Measurements from ENCODE around the gene SNX5. TPM values are rescaled to one million over a fixed set of nuclear protein-coding genes. Genes with fewer than 3 reads are reported as not detected.

The SNX5 gene
- total RNA-seq, 1 donor, result 127 TPM

DNA sequence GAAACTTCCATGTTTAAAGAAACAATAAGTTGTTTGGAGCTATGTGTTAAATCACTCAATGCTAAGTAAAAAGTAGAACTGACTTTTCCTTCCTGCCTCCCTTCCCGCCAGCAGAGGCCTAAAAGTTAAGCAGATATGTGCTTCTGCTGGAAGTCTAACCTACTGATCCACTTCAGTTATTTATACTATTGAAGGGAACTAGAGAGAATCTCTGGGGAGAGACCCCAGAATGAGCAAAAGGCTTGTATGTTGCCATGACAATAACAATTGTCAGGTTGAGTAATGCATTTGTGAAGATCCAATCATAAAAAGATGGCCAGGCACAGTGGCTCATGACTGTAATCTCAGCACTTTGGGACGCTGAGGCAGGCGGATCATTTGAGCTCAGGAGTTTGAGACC is 25.0 kb upstream of the SNX5 start:
- no peak for DNase-seq (ENCODE audit: low read depth in 2 of 3, low spot score in 2 of 3)

DNA sequence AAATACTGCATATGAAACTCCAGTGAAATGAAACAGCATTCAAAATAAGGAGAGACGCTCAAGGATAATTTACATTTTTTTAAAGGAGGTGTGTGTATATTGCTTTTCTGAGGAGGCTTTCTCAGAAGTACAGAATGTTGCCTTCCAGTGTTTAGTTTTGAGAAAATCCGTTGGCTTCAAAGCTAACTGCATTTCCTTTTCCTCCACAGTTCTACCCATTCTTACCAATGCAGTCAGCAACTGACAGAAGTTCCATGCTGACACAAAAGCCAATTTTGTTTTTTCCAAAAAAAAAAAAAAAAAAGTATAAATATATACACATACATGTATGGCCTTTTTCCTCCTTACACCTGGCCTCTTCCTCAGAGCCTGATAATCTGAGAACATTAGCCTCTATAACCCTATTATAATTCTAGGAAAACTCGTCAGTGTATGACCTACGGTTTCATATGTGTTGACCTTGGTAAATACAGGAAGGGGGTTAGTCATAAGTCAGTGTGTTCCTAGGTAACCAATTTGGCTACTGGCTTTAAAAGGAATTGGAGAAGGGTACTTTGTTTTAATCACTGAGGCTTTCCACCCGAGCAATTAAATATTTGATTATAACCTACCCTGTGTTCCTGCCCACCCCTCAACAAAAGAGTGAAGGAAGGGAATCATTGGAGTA is 24.4 kb upstream of the SNX5 start:
- DNase-seq (ENCODE audit: low read depth in 2 of 3, low spot score in 2 of 3), result no peak

DNA sequence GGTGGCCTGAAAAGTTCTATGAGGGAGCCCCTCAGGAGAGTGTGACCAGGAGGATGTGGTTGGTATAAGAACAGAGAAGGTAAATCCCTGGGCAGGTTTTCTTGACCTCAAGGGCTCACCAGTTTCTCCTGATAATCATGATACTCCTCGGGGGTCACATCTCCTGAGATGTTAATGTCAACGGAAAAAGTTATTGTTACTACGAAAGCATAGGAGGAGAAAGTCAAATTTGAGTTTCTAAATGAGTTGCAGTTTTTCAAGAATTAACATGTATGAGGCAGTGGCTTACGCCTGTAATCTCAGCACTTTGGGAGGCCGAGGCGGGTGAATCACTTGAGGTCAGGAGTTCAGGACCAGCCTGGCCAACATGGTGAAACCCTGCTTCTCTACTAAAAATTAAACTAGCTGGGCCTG is 23.6 kb upstream of the SNX5 start:
- no peak for DNase-seq (ENCODE audit: low read depth in 2 of 3, low spot score in 2 of 3)

DNA sequence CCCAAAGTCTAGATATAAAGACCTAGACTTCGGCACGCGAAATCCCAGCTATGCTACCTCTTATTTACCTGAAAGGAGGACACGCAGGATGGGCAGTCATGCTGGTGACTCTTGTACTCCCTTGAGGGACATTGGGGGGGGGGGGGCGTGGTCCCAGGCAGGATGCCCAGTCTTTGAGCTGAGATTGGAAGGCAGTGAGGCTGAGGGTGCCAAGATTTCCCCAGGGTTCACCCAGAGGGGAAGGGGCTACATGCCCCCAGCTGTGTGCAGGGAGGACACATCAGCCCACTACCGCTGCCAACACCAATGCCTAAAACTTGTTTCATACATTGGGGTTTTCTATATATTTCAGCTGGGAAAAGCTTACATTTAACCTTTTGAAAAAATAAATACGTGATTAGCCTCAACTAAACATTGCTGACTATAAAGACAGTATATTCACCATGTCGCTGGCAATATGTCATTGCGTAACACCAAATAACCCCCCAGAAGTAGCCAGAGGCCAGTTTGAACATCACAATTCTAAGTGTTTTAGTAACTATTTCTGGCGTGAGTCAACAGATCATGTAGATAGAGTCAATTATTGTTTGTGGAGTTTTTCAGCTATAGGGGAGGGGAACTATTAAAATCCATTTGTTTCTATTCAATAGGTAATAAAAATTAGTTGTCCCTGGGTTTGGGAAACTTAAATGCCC is 21.8 kb upstream of the SNX5 start:
- no peak for DNase-seq (ENCODE audit: low read depth in 2 of 3, low spot score in 2 of 3)

DNA sequence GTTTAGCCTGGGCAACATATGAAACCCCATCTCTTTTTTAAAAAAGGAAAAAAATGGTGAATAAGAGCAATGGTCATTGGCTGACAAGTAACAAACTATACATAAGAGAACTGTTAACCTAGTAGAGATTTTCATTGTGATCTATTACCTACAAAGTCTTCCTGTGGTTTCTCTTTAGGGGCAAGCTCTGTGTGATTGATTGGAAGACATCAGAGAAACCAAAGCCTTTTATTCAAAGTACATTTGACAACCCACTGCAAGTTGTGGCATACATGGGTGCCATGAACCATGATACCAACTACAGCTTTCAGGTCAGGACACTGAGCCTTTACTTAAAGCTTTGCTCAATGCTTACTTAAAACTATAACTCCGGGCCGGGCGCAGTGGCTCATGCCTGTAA is 19.4 kb upstream of the SNX5 start:
- DNase-seq (ENCODE audit: low read depth in 2 of 3, low spot score in 2 of 3), result no peak

DNA sequence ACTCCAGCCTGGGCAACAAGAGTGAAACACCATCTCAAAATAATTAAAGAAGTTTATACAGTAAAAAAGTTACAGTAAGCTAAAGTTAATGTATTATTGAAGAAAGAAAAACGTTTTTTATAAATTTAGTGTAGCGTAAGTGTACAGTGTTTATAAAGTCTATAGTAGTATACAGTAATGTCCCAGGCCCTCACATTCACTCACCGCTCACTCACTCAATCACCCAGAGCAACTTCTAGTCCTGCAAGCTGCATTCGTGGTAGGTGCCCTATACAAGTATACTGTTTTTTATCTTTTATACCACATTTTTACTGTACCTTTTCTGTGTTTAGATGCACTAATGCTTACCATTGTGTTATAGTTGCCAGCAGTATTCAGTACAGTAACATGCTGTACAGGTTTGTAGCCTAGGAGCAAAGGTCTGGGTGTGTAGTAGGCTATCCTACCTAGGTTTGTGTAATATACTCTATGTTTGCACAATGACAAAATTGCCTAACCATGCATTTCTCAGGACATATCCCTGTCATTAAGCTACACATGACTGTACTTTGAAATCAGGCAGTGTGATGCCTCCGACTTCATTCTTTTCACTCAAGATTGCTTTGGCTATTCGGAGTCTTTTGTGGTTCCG is 16.9 kb upstream of the SNX5 start:
- DNase-seq (ENCODE audit: low read depth in 2 of 3, low spot score in 2 of 3), result no peak

DNA sequence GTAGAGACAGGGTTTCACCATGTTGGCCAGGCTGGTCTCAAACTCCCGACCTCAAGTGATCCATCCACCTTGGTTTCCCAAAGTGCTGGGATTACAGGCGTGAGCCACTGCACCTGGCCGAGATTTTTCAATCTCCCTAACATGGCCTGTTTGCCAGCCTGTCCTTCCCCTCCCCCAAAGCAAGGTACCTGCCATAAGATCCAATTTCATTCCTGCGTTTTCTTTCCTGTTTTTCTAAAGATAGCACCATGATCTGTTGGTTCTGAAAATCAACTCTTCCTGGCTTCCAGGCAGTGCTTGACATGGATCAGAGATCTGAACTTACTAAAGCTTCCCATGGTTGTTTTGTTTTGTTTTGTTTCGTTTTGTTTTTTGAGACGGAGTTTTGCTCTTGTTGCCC is 7.7 kb upstream of the SNX5 start:
- no peak for DNase-seq (ENCODE audit: low read depth in 2 of 3, low spot score in 2 of 3)

DNA sequence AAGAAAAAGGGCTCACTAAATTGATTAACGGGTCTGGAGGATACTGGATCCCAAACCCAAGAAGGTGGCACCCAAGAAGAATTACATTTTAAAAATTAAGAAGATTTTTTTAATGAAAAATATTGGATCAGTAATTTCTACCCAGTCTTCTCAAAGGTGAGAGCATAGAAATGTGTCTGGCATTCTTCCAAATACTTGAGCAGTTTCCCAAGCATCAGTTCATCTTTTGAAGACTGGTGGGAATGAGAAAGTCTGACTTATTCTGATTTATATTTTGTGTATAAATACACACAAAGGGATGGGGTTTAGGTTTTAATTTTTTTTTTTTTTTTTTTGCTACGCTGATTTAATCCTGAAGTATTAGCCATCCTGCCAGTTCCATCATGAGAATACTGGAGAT is 3.5 kb upstream of the SNX5 start:
- no peak for DNase-seq (ENCODE audit: low read depth in 2 of 3, low spot score in 2 of 3)

DNA sequence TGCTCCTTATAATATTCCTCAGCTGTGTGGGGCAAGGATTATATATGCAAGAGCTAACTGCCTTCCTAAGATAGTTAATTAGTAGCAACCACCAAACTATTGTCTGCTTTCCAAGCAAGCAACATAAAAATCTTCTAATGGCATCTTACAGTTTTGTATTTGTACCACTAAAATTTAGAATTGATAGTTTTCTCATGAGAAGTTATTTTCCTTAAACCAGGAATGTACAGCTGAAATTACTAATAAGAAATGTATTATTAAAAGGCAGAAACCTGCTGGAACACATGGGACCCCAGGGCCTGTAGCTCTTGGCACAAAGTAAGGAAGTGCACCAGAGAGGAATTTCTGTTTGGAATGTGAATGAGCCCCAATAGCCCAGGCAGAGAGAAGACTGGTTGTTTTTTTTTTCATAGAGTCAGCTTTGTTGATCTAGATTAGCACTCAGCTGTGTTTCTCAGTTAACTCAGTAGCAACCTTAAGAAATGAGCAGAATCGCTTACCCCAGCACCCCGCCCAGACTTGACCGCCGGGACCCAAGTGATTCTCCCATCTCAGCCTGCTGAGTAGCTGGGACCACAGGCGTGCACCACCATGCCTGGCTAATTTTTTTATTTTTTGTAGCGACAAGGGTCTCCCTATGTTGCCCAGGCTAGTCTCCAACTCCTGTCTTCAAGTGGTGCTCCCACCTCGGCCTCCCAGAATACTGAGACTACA is 2.9 kb upstream of the SNX5 start:
- DNase-seq (ENCODE audit: low read depth in 2 of 3, low spot score in 2 of 3), result no peak

DNA sequence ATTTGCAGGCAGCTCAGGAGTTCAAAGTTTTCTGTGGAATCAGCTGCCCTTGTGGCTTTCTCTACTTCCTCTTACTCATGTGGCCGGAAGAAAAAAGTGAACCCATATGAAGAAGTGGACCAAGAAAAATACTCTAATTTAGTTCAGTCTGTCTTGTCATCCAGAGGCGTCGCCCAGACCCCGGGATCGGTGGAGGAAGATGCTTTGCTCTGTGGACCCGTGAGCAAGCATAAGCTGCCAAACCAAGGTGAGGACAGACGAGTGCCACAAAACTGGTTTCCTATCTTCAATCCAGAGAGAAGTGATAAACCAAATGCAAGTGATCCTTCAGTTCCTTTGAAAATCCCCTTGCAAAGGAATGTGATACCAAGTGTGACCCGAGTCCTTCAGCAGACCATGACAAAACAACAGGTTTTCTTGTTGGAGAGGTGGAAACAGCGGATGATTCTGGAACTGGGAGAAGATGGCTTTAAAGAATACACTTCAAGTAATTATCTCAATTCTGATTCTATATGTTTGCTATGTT is 1.4 kb upstream of the SNX5 start:
- peak in 2 of 3 donors; percentile 81 to 92 for DNase-seq (ENCODE audit: low read depth in 2 of 3, low spot score in 2 of 3)

DNA sequence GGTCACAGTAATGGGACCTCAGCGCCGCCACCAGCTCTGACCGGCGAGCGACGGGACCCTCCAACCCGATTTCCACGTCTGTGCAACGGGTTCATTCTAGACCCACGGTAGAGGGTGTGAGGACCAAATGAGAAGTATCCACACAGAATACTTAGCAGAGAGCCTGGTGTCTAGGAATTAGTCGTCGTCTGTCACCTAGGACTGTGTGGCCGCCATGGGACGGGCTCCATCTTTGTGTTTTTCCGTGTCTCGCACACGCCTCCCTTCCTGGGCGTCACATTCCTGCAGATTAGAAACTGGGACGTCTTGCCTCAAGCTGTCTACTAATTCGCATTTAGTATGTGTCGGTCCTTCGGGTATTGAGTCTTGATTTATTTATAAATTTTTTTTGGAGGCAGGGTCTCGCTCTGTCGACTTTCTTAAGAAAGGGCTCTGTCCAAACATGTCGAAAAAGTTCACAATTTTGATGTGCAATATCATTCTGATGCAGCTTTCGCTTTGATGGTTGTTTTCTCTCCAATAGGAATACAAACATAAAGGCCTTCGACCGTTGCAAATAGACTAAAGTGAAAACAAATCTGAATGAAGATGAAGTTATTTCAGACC is 787 bp upstream of the SNX5 start:
- DNase-seq (ENCODE audit: low read depth in 2 of 3, low spot score in 2 of 3), result no peak

DNA sequence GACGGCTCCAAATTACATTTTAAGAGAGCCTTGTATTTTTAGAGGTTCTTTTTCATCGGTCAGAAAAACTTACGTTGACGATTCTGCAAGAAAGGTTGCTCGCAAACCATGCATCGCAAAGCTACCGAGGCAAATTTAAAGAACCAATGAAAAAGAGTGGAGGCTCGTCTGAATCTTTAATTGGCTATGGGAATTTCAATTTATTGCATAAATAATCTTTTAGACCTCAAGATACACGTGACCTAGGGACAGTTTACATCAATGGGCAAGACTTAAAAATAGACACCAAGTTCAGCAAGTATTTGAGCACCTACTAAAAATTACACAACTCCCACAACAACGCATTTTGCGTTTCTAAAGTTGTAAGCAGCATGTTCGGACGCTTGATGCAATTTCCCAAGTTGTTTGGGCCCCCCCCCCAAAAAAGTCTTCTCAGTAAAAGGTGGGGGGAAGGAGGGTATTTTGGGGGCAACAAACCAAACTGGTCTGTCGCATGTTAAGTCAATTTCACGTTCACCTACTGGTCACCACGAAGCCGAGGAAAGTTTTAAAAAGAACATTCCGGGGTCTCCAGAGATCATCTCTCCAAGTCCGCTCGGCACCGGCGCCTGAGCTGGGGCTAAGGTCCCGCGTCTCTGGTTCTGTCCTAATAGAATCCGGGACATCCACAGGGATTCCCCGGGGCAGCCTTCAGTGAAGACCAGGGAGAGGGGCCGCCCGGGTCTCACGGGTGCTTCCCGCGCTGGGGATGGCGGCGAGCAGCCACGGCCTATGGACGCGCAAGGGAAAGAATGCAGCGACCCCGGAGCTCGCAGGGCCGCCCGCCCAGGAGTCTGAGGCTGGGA is 851 bp downstream of the SNX5 start:
- peak in 1 of 3 donors; percentile 26 for DNase-seq (ENCODE audit: low read depth in 2 of 3, low spot score in 2 of 3)

DNA sequence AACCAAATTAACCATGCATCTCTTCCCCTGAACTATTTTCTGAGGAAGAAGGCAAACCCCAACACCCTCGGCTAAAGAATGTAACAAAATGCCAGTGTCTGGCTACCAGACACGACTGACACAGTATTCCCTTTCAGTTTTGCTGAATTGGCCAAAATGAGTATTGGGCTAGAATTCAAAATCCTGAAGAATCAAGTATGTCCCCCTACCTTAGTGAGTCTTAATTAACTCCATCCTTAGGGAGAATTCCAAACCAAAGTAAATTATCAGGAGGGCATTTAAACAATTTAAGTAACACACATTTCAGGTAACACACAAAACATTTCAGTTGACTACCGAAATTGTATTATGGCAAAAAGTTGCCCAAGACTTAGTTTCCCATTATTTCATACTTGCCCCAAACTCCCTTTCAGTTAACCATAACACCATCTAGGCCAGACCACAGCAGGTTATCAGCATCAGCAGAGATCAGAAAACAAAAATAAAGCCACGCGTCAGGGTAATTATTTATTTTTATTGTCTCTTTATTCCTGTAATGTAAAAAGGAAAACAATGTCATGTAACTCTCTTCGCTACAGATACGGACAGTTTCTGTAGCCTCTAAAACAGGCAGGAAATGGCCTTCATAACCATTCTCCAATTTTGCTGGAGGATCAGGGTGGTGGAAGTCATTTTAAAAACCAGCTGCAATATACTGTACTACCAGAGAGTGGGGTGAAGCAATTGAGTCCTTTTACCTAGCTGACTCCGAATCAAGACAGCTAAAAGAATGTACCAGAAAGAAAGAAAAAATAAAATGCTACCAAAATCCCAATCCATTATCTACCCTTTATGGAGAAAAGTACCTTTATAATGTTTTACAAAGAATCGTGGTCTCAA is 1.9 kb downstream of the SNX5 start:
- DNase-seq (ENCODE audit: low read depth in 2 of 3, low spot score in 2 of 3), result peak in 1 of 3 donors; percentile 64

DNA sequence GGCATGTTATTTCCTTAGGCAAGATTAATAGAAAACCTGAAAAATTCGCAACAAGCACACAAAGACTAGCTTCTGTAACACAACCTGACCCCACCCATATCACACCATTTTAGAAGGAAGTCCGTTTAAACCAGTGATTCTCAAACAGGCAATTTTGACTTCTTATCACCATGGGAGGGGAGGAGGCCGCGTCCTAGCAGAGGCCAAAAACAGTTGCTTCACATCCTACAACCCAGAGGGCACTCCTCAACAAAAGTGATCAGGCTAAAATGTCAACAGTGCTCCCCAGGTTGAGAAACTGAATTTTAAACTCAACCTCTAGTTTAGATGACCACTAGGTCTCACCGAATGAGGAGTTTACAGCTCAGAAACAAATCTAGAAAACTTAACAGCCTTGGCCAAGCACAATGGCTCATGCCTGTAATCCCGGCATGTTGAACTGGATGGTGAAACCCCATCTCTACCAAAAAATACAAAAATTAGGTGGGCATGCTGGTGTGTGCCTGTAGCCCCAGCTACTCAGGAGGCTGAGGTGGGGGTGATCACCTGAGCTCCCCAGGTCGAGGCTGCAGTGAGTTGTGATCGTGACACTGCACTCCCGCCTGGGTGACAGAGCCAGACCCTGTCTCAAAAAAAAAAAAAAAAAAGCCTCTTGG is 3.4 kb downstream of the SNX5 start:
- DNase-seq (ENCODE audit: low read depth in 2 of 3, low spot score in 2 of 3), result peak in 1 of 3 donors; percentile 10

DNA sequence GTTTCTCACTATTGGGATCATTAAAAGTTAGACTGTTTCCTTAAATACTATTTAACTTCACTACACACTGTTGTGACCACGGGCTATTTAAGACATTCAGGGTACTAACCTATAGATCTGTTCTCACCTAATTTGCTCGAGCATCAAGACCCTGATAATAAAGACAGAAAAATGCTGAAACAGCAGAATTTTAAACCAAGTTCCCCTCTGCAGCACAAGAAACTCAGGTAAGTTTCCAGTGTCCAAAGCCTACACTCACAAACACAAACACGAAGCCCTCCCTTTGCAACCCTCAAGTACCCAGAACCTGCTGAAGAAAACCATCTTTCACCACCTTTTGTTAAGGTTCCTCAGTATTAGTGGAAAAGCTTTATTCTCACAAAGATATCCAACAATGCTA is 4.0 kb downstream of the SNX5 start:
- DNase-seq (ENCODE audit: low read depth in 2 of 3, low spot score in 2 of 3), result no peak

DNA sequence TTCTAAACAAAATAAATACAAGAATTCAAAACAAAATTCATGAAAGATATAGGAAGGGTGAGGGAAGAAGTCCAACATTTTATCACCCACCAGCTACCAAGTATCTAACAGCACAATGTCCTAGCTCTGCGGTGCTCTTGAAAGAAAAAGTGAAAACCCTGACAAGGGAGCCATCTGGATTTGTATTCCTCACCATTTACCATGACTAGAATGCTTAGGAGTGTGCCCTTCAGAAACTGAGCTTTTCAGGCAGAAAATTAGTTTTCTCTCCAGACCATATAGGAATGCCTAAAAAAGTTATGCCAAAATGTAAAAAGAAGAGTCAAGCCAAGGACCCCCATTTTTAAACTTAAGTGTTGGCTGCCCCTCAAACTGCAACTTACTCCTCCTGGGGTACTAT is 4.5 kb downstream of the SNX5 start:
- DNase-seq (ENCODE audit: low read depth in 2 of 3, low spot score in 2 of 3), result no peak

DNA sequence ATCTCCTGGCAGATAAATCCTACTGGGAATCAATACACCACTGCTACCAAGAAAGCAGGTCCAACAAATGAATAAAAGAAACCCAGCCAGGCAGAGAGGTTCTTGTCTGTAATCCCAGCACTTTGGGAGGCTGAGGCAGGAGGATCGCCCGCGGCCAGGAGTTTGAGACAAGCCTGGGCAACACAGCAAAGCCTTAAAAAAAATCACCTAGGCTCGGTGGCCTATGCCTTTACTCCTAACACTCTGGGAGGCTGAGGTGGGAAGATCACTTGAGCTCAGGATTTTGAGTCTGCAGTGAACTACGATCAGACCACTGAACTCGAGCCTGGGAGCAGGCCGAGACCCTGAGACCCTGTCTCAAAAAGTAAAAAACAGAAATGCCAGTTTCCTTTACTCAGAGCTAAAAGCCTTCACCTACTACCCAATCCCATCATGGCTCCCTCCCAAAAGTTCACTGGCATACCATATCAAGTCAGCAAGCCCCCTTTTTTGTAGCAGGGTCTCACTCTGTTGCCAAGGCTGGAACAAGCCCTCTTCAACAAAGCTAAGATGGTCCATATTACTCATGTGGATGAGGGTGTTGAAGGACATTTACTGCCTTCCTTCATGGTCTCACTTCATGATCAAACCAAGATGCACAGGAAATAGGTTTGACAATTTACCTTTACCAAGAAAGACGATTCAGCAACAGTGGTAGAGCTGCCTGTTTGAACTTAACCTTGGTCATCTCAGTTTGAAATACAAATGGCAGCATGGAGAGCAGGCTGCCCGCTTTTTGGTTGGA is 5.3 kb downstream of the SNX5 start:
- DNase-seq (ENCODE audit: low read depth in 2 of 3, low spot score in 2 of 3), result no peak

DNA sequence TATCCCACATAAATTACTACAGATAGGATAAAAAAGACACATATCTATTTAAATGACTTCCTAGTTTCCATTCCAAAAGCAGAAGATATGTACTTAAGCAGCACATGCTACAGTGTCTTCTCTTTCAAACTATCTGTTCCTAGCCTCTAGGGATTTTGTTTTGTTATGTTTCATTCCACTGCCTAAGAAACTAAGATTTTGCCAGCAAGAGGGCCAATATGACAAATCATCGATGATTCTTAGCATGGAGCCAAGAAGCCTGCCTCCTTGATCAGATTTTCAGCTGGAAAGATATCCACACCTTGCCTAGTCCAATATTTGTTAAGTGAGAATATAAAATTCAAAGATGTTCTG is 7.0 kb downstream of the SNX5 start:
- no peak for DNase-seq (ENCODE audit: low read depth in 2 of 3, low spot score in 2 of 3)

Data from hematopoietic multipotent progenitor cell (in vitro differentiated cells).